ENCODE data around the gene KSR1. TPM values are rescaled to one million over a fixed set of nuclear protein-coding genes. Genes with fewer than 3 reads are reported as not detected.
"Not testable (repeated sequence)": the region's sequence is repeated elsewhere in the genome, so short reads cannot be mapped to it uniquely, and the experiment has no call there.

KSR1 gene
- total and polyA plus RNA-seq, 9 of the 15 experiments (the other 6 are each of a cell fraction or from before 2014, with no cell fraction given): 1.4 to 51.7 (median 18.4) TPM

GRCh38 chr17:27501338-27501737 lies 45.1 kb downstream of the KSR1 start:
- Histone ChIP-seq H4K20me1 (replicated peaks; ENCODE audit: control insufficient read depth, insufficient read depth, low read length) (peaks cover 17% of the 10 kb centered on the region; the same call in 1 of the 2 replicates), H3K4me1 (replicated peaks in 1 of 2; ENCODE audit: control insufficient read depth in 2 of 2, insufficient read depth in 2 of 2, low read length in 2 of 2) (peaks cover 17 to 27% of the 10 kb centered on the region in 2 experiments; a peak in 4 of 5 replicates), H3K79me2 (ENCODE audit: control insufficient read depth, insufficient read depth, low read length) (peaks cover 65% of the 10 kb centered on the region)
- CTCF ChIA-PET (ENCODE audit: low intra/inter-chr PET ratio); in situ Hi-C loops (cut with MboI); H3K4me2 ChIP-seq (ENCODE audit: insufficient read depth, low read length); H3K9ac ChIP-seq (ENCODE audit: insufficient read depth in 1 of 2, low read depth in 2 of 2, low read length in 2 of 2); ATAC-seq; intact Hi-C loops (cut with micrococcal nuclease); H3K27ac ChIP-seq (ENCODE audit: extremely low read depth, low read depth, low read length); H3K4me3 ChIP-seq; H3K9me3 ChIP-seq (replicated peaks; ENCODE audit: control insufficient read depth, insufficient read depth, low read depth, low read length); H3K9me1 ChIP-seq (ENCODE audit: control insufficient read depth, insufficient read depth, low read length); H3K27me3 ChIP-seq (ENCODE audit: control insufficient read depth in 2 of 2, insufficient read depth in 2 of 2, low read length in 2 of 2); H2AFZ ChIP-seq (ENCODE audit: low read depth, low read length); BruUV-seq (replicated peaks); H3K36me3 ChIP-seq (ENCODE audit: control insufficient read depth, insufficient read depth, low read length); DNase-seq (ENCODE audit: extremely low read depth in 1 of 4, low spot score in 3 of 4); FAIRE-seq: not testable (repeated sequence)
- POLR2A ChIA-PET: interaction anchor here (0.9 to 1.1 kb wide), 3 partner anchors 12 to 21 kb away, joined by 4 read pairs; no protein-coding TSS in a partner anchor
- peak; percentile 73 for TF ChIP-seq ZFP36 (IDR thresholded peaks at IDR 0.05; ENCODE audit: low read depth, low read length, partially characterized antibody)
- 0 out of 3 replicates have a peak, but pooled peaks of 1 of the 2 experiments have one; percentile 17 for TF ChIP-seq CBX3 (IDR thresholded peaks at IDR 0.05; ENCODE audit: borderline replicate concordance in 1 of 2, low read length in 2 of 2)
- peak; percentile 66; the same call in 1 of the 2 replicates for TF ChIP-seq TRIM28 (IDR thresholded peaks at IDR 0.05)
- peak; percentile 62; the same call in 1 of the 2 replicates for TF ChIP-seq CEBPZ (IDR thresholded peaks at IDR 0.05; ENCODE audit: borderline replicate concordance, low read depth, low read length)
- 0 out of 2 replicates have a peak, but pooled peaks have one; percentile 8 for TF ChIP-seq ZNF384 (IDR thresholded peaks at IDR 0.05; ENCODE audit: low read depth, low read length)
- WGBS (ENCODE audit: insufficient coverage, low coverage, missing lambda C conversion rate): 100% methylated on average over 3 of the region's 3 CpGs
